GM23338 (cell line): ENCODE results near the gene IPO13. TPM values are rescaled to one million over a fixed set of nuclear protein-coding genes. Genes with fewer than 3 reads are reported as not detected.

Experiments
- ATAC-seq: fragments of 200-7000 bp; cut with Tn5 transposase; 3 replicates; pipeline ENCODE4 v1.9.1; 2020
- DNase-seq: peaks from one replicate; pipeline ENCODE4 v3.0.0-alpha.2; 2015; ENCODE audit warnings: low spot score
- H2AFZ ChIP-seq: fragments of 200-600 bp; sonication (generic); 2 replicates; pipeline ENCODE4 v1.8.0; 2016; ENCODE audit warnings: antibody characterized with exemption, mild to moderate bottlenecking, moderate library complexity
- H3F3A ChIP-seq: fragments of 200-600 bp; sonication (generic); replicated peaks from 2 replicates; pipeline ENCODE4 v1.8.0; 2017; ENCODE audit warnings: antibody characterized with exemption, mixed run types, low read depth
- H3K27ac ChIP-seq: fragments of 200-600 bp; sonication (generic); 2 replicates; pipeline ENCODE4 v1.6.1; 2016; ENCODE audit warnings: low read depth
- H3K27me3 ChIP-seq: fragments of 200-600 bp; sonication (generic); 2 replicates; pipeline ENCODE4 v1.8.0; 2016; ENCODE audit warnings: mild to moderate bottlenecking, mixed run types, moderate library complexity; ENCODE audit not compliant: insufficient read depth
- H3K36me3 ChIP-seq: fragments of 200-600 bp; sonication (generic); 2 replicates; pipeline ENCODE4 v1.8.0; 2016; ENCODE audit warnings: mild to moderate bottlenecking; ENCODE audit not compliant: insufficient read depth
- H3K4me1 ChIP-seq: fragments of 200-600 bp; sonication (generic); 2 replicates; pipeline ENCODE4 v1.8.0; 2016; ENCODE audit warnings: mild to moderate bottlenecking, moderate library complexity; ENCODE audit not compliant: insufficient read depth
- H3K4me2 ChIP-seq: fragments of 200-600 bp; sonication (generic); 2 replicates; pipeline ENCODE4 v1.7.1; 2017; ENCODE audit warnings: mixed run types
- H3K4me3 ChIP-seq: fragments of 200-600 bp; sonication (generic); 2 replicates; pipeline ENCODE4 v1.6.1; 2016; ENCODE audit warnings: mixed run types
- H3K79me2 ChIP-seq: fragments of 200-600 bp; sonication (generic); replicated peaks from 2 replicates; pipeline ENCODE4 v1.8.0; 2017; ENCODE audit warnings: mild to moderate bottlenecking; ENCODE audit not compliant: insufficient read depth
- H3K9me2 ChIP-seq: fragments of 200-600 bp; sonication (generic); 2 replicates; pipeline ENCODE4 v1.8.0; 2017; ENCODE audit not compliant: insufficient read depth
- H4K20me1 ChIP-seq: fragments of 200-600 bp; sonication (generic); replicated peaks from 2 replicates; pipeline ENCODE4 v1.8.0; 2017; ENCODE audit warnings: mild to moderate bottlenecking; ENCODE audit not compliant: insufficient read depth
- H3K27ac Mint-ChIP-seq: 2 replicates; pipeline ENCODE4 v1.8.0; 2020; ENCODE audit warnings: inconsistent platforms, mild to moderate bottlenecking, moderate library complexity, mixed read lengths
- H3K27me3 Mint-ChIP-seq: 3 replicates; pipeline ENCODE4 v1.8.0; 2022; ENCODE audit warnings: low read depth, mild to moderate bottlenecking, moderate library complexity, mixed read lengths, inconsistent platforms; ENCODE audit not compliant: insufficient read depth, poor library complexity
- H3K36me3 Mint-ChIP-seq: 3 replicates; pipeline ENCODE4 v1.8.0; 2021; ENCODE audit warnings: low read depth, mild to moderate bottlenecking, inconsistent platforms, moderate library complexity, mixed read lengths
- H3K4me1 Mint-ChIP-seq: 3 replicates; pipeline ENCODE4 v1.8.0; 2020; ENCODE audit warnings: mild to moderate bottlenecking, inconsistent platforms, mixed read lengths
- H3K4me3 Mint-ChIP-seq: 3 replicates; pipeline ENCODE4 v1.8.0; 2021; ENCODE audit warnings: moderate library complexity, mild to moderate bottlenecking, inconsistent platforms, mixed read lengths
- H3K9me3 Mint-ChIP-seq: 3 replicates; pipeline ENCODE4 v1.8.0; 2020; ENCODE audit warnings: moderate library complexity, mild to moderate bottlenecking, inconsistent platforms, mixed read lengths
- CREB1 ChIP-seq: fragments of 250-450 bp; sonication (Bioruptor Pico); IDR thresholded peaks from 2 replicates; pipeline ENCODE4 v1.5.0; 2020; ENCODE audit warnings: low read depth, mild to moderate bottlenecking, moderate library complexity
- CTCF ChIP-seq, 2 experiments: fragments of 200-600 bp in 1 of 2; sonication (generic) in 1 of 2; conservative IDR thresholded peaks; 2 replicates each; pipeline versions ENCODE4 v1.5.1 to v1.6.1; 2016 to 2017; ENCODE audit warnings: antibody characterized with exemption in 2 of 2, low read depth in 2 of 2, mild to moderate bottlenecking in 2 of 2, moderate library complexity in 1 of 2
- ETS1 ChIP-seq: IDR thresholded peaks from 2 replicates; pipeline ENCODE4 v1.6.1; 2016; ENCODE audit warnings: antibody characterized with exemption
- EZH2 ChIP-seq: fragments of 200-600 bp; sonication (generic); IDR thresholded peaks from one replicate; pipeline ENCODE4 v1.8.0; 2017; ENCODE audit warnings: antibody characterized with exemption, mild to moderate bottlenecking, low read depth; ENCODE audit not compliant: unreplicated experiment
- EZH2phosphoT487 ChIP-seq: fragments of 200-600 bp; sonication (generic); IDR thresholded peaks from one replicate; pipeline ENCODE4 v1.8.1; 2018; ENCODE audit warnings: antibody characterized with exemption; ENCODE audit not compliant: unreplicated experiment
- JUNB ChIP-seq: IDR thresholded peaks from one replicate; pipeline ENCODE4 v1.6.1; 2016; ENCODE audit warnings: antibody characterized with exemption; ENCODE audit not compliant: unreplicated experiment
- NANOG ChIP-seq: IDR thresholded peaks from 2 replicates; pipeline ENCODE4 v1.6.1; 2016; ENCODE audit warnings: antibody characterized with exemption, borderline replicate concordance
- POLR2AphosphoS5 ChIP-seq: IDR thresholded peaks from 2 replicates; pipeline ENCODE4 v1.6.1; 2016; ENCODE audit warnings: antibody characterized with exemption, low read depth
- REST ChIP-seq: IDR thresholded peaks from one replicate; pipeline ENCODE4 v1.6.1; 2018; ENCODE audit warnings: antibody characterized with exemption; ENCODE audit not compliant: unreplicated experiment
- STAT1 ChIP-seq: IDR thresholded peaks from one replicate; pipeline ENCODE4 v1.6.1; 2016; ENCODE audit warnings: antibody characterized with exemption; ENCODE audit not compliant: unreplicated experiment
- ZNF114 ChIP-seq: fragments of 250-450 bp; sonication (Bioruptor Pico); IDR thresholded peaks from 2 replicates; pipeline ENCODE4 v1.5.0; 2020; ENCODE audit warnings: mild to moderate bottlenecking, moderate library complexity
- ZNF331 ChIP-seq: fragments of 250-450 bp; sonication (Bioruptor Pico); IDR thresholded peaks from 2 replicates; pipeline ENCODE4 v1.5.0; 2020; ENCODE audit warnings: low read depth, mild to moderate bottlenecking, moderate library complexity
- ZNF462 ChIP-seq: fragments of 250-450 bp; sonication (Bioruptor Pico); IDR thresholded peaks from 2 replicates; pipeline ENCODE4 v1.5.0; 2020; ENCODE audit warnings: mild to moderate bottlenecking, moderate library complexity
- polyA plus RNA-seq: library from polyadenylated mRNA; unstranded; fragments of >200 nt; fragmentation: Nextera tagmentation; extraction: Ambion mirVana; gene quantifications from 2 replicates; pipeline ENCODE4 v1.2.1, GENCODE V29; 2016
- total RNA-seq: library from RNA; depleted of rRNA; stranded (reverse); fragments of >200 nt; shearing (Covaris generic); gene quantifications from 2 replicates; pipeline ENCODE4 v1.2.3, GENCODE V29; 2014

The IPO13 gene
- total and polyA plus RNA-seq, 2 experiments from 2014 or later = 10.4 to 22.8 TPM

- Histone ChIP-seq H3F3A (peaks cover 20% of the 10 kb centered on the region; the same call in 1 of the 2 replicates), H3K27ac (no peak overlapping the region), H3K79me2 (peaks cover 8% of the 10 kb centered on the region), H3K27me3 (no peaks in the 10 kb centered on the region), H3K9me2 (no peaks in the 10 kb centered on the region), H2AFZ (no peak overlapping the region), H3K4me1 (peaks cover 11% of the 10 kb centered on the region), H3K4me2 (no peak overlapping the region), H3K4me3 (no peak overlapping the region), H4K20me1 (peaks cover 12% of the 10 kb centered on the region), H3K36me3 (0 out of 2 replicates have a peak, but pooled peaks cover 7% of the 10 kb centered on the region)
- Mint-ChIP-seq H3K27me3 (peaks cover 30% of the 10 kb centered on the region), H3K4me1 (peaks cover 35% of the 10 kb centered on the region), H3K36me3 (peaks cover 55% of the 10 kb centered on the region), H3K9me3 (no peaks in the 10 kb centered on the region), H3K27ac (no peak overlapping the region), H3K4me3 (no peak overlapping the region)
- DNase-seq (no peak), ATAC-seq (no peak)
- TF ChIP-seq EZH2phosphoT487 (no peak), ZNF462 (no peak), REST (no peak), ZNF331 (no peak), STAT1 (no peak), EZH2 (no peak), NANOG (no peak), POLR2AphosphoS5 (no peak), JUNB (no peak), ETS1 (no peak), CTCF (conservative IDR thresholded peaks at IDR 0.05; ENCODE audit: low read depth in 2 of 2) (no peak), ZNF114 (no peak), CREB1 (CRISPR knock-in tag) (no peak)
These were observed 34.4 kb downstream of the IPO13 start for GRCh38 chr1:43981135-43981491.
